ENCODE data around the gene MYL1. TPM values are rescaled to one million over a fixed set of nuclear protein-coding genes. Genes with fewer than 3 reads are reported as not detected.

The MYL1 gene
- polyA plus RNA-seq (2013, experiment 1 of 2) = not detected
- polyA plus RNA-seq (2013, experiment 2 of 2) = not detected

DNA sequence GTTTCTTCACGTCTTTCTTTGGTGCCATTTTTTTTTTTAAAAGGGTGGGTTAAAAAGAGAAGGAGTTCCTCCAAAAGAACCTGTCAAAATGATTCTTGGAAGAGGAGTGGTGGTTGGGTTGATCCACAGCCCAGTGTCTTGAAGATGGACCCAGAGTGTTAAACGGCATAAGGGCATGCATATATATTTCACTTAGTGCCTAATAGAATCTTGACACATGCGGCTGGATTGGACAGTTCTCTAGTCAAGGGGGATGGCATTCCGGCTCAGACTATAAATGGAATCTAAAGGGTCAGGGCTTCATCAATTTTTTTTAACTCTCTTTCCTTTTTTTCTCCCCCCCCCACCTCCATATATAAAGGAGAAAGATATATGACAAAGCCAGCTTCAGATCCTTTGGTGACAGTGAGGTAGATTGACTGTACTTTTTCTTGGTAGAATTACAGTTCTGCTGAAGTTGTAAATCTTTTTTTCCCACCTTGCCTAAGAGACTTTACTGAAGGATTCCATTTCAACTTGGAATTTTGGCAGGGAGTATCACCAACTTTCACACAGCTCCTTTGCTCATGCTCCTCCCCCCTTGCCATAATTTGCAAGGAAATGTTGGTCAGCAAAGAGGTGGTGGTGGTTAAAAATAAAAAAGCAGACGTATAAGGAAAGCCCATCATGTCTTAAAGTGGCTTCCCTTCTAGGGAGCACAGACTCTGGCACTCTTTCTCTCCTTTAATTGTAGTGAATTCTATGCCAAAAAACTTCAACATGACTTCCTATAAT, at the start of gene MYL1:
MYL1 (minus strand) TSS at position 160 of the 774 bp plus-strand sequence; CDS start at position 28, 132 bp downstream.
- WGBS, 2 donors (ENCODE audit: extremely low coverage in 2 of 2, insufficient read length in 2 of 2, insufficient replicate concordance in 1 of 2) = no CpG with 5 or more reads among the region's 5 CpGs
- H3K9ac ChIP-seq (ENCODE audit: low read depth, low read length, poor library complexity) = no peak within 1 kb of the TSS
- H3K36me3 ChIP-seq (replicated peaks in 1 of 2; ENCODE audit: control insufficient read depth in 2 of 2, insufficient read depth in 2 of 2, low read length in 2 of 2) = no peaks in the 10 kb centered on the region
- H2BK5ac ChIP-seq (ENCODE audit: low read length) = no peak within 1 kb of the TSS
- H3K18ac ChIP-seq (ENCODE audit: low read length) = no peak within 1 kb of the TSS
- H3K4me2 ChIP-seq (ENCODE audit: insufficient read depth, low read length, poor library complexity, severe bottlenecking) = no peak within 1 kb of the TSS
- no peak within 1 kb of the TSS for H2AFZ ChIP-seq (ENCODE audit: low read length)
- H2BK120ac ChIP-seq (ENCODE audit: low read depth, low read length) = no peak within 1 kb of the TSS
- H3K4ac ChIP-seq (ENCODE audit: low read length) = no peak within 1 kb of the TSS
- no peak within 1 kb of the TSS for H4K91ac ChIP-seq (ENCODE audit: low read depth, low read length, poor library complexity)
- H3K27ac ChIP-seq (replicated peaks; ENCODE audit: low read length) = no peak within 1 kb of the TSS
- H3K27me3 ChIP-seq (ENCODE audit: control insufficient read depth in 3 of 3, insufficient read depth in 3 of 3, low read depth in 1 of 3, low read length in 3 of 3) = no peaks in the 10 kb centered on the region
- no peaks in the 10 kb centered on the region for H3K9me3 ChIP-seq (replicated peaks in 1 of 2; ENCODE audit: control insufficient read depth in 2 of 2, insufficient read depth in 1 of 2, low read depth in 1 of 2, low read length in 2 of 2)
- no peaks in the 10 kb centered on the region for H3K4me1 ChIP-seq (ENCODE audit: control insufficient read depth in 2 of 2, insufficient read depth in 1 of 2, low read depth in 1 of 2, low read length in 2 of 2)
- H3K79me1 ChIP-seq (ENCODE audit: low read depth, low read length) = no peaks in the 10 kb centered on the region
- no peak within 1 kb of the TSS for H2BK15ac ChIP-seq (ENCODE audit: low read length)
- H2BK12ac ChIP-seq (ENCODE audit: low read length) = no peak within 1 kb of the TSS
- DNase-seq (ENCODE audit: low spot score) = no peak
- H4K8ac ChIP-seq (ENCODE audit: low read depth, low read length) = no peak within 1 kb of the TSS
- H3K4me3 ChIP-seq (ENCODE audit: low read length in 2 of 2) = no peak within 1 kb of the TSS
- H3K23ac ChIP-seq (ENCODE audit: low read depth, low read length, poor library complexity) = no peak within 1 kb of the TSS
- H3K14ac ChIP-seq (ENCODE audit: low read length) = no peak within 1 kb of the TSS
- H2AK5ac ChIP-seq (ENCODE audit: low read depth, low read length) = no peak within 1 kb of the TSS

DNA sequence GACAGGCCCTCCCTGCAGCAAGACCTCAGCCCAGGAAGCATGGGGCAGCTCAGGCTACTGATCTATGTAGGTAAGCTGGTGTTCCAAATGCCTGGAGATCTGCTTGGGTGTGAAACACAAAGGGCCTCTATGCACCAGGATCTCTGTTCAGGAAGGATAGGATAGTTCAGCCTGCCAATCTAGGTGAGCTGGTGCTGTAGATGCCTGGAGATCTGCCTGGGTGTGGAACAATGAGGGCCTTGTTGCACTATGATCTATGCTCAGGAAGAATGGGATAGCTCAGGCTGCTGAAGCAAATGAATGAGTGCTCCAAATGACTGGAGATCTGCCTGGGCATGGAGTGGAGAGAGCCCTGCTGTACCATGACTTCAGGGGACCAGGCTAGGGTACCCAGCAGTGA, 48.9 kb upstream of the MYL1 start:
- Histone ChIP-seq H4K91ac (ENCODE audit: low read depth, low read length, poor library complexity) (no peak overlapping the region), H3K9ac (ENCODE audit: low read depth, low read length, poor library complexity) (no peak overlapping the region), H2AFZ (ENCODE audit: low read length) (no peak overlapping the region), H2AK5ac (ENCODE audit: low read depth, low read length) (no peak overlapping the region), H2BK5ac (ENCODE audit: low read length) (no peak overlapping the region), H3K9me3 (replicated peaks in 1 of 2; ENCODE audit: control insufficient read depth in 2 of 2, insufficient read depth in 1 of 2, low read depth in 1 of 2, low read length in 2 of 2) (no peaks in the 10 kb centered on the region), H3K79me1 (ENCODE audit: low read depth, low read length) (no peaks in the 10 kb centered on the region), H3K18ac (ENCODE audit: low read length) (no peak overlapping the region), H3K4me1 (ENCODE audit: control insufficient read depth in 2 of 2, insufficient read depth in 1 of 2, low read depth in 1 of 2, low read length in 2 of 2) (no peaks in the 10 kb centered on the region), H2BK120ac (ENCODE audit: low read depth, low read length) (no peak overlapping the region), H3K4me3 (ENCODE audit: low read length in 2 of 2) (no peak overlapping the region), H3K27ac (replicated peaks; ENCODE audit: low read length) (no peak overlapping the region), H2BK12ac (ENCODE audit: low read length) (no peak overlapping the region), H3K27me3 (ENCODE audit: control insufficient read depth in 3 of 3, insufficient read depth in 3 of 3, low read depth in 1 of 3, low read length in 3 of 3) (no peaks in the 10 kb centered on the region), H2BK15ac (ENCODE audit: low read length) (no peak overlapping the region), H3K14ac (ENCODE audit: low read length) (no peak overlapping the region), H3K4ac (ENCODE audit: low read length) (no peak overlapping the region), H4K8ac (ENCODE audit: low read depth, low read length) (no peak overlapping the region), H3K23ac (ENCODE audit: low read depth, low read length, poor library complexity) (no peak overlapping the region), H3K4me2 (ENCODE audit: insufficient read depth, low read length, poor library complexity, severe bottlenecking) (no peak overlapping the region), H3K36me3 (replicated peaks in 1 of 2; ENCODE audit: control insufficient read depth in 2 of 2, insufficient read depth in 2 of 2, low read length in 2 of 2) (no peaks in the 10 kb centered on the region)
- DNase-seq (ENCODE audit: low spot score) = no peak

DNA sequence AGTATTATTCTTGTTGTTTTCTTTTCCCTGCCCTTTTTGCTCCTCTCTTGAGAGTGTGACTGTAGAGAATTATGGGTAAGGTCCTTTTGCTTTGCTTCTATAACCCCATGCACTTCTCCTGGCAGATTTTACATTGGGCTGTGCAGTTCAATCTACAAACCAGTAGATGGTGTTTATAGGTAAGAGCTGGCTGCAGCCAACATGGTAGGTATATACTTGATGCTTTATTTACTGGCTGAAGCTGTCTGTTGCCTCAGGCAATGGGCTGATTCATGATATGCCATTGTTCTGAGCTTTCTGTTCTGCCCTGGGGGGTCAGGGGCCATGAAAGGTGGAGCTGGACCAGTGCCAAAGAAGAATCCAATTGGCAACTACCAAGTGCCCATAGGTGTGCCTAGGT, 48.3 kb upstream of the MYL1 start:
- Histone ChIP-seq H2AK5ac (ENCODE audit: low read depth, low read length) (no peak overlapping the region), H3K9ac (ENCODE audit: low read depth, low read length, poor library complexity) (no peak overlapping the region)

DNA sequence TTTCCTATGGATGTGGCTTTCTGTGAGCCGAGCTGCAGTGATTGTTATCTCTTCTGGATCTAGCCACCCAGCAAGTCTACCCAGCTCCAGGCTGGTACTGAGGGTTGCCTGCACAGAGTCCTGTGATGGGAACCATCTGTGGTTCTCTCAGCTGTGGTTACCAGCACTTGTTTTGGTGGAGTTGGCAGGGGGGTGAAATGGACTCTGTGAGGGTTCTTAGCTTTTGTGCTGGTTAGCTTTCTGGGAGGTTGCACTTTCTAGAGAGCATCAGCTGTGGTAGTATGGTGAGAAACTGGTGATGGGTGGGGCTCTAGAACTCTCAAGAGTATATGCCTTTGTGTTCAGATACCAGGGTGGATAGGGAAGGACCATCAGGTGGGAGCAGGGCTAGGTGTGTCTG, 45.4 kb upstream of the MYL1 start:
- no peaks in the 10 kb centered on the region for H3K79me1 ChIP-seq (ENCODE audit: low read depth, low read length)
- H4K91ac ChIP-seq (ENCODE audit: low read depth, low read length, poor library complexity) = no peak overlapping the region
- H3K23ac ChIP-seq (ENCODE audit: low read depth, low read length, poor library complexity) = no peak overlapping the region
- H3K4me1 ChIP-seq (ENCODE audit: control insufficient read depth in 2 of 2, insufficient read depth in 1 of 2, low read depth in 1 of 2, low read length in 2 of 2) = no peaks in the 10 kb centered on the region
- no peak for DNase-seq (ENCODE audit: low spot score)
- no peak overlapping the region for H3K9ac ChIP-seq (ENCODE audit: low read depth, low read length, poor library complexity)
- H2BK120ac ChIP-seq (ENCODE audit: low read depth, low read length) = no peak overlapping the region
- no peak overlapping the region for H4K8ac ChIP-seq (ENCODE audit: low read depth, low read length)
- H3K4ac ChIP-seq (ENCODE audit: low read length) = no peak overlapping the region
- no peak overlapping the region for H3K18ac ChIP-seq (ENCODE audit: low read length)
- no CpG with 5 or more reads among the region's 1 CpG for WGBS, 2 donors (ENCODE audit: extremely low coverage in 2 of 2, insufficient read length in 2 of 2, insufficient replicate concordance in 1 of 2)
- H2BK15ac ChIP-seq (ENCODE audit: low read length) = no peak overlapping the region
- no peak overlapping the region for H2AFZ ChIP-seq (ENCODE audit: low read length)
- H3K4me2 ChIP-seq (ENCODE audit: insufficient read depth, low read length, poor library complexity, severe bottlenecking) = no peak overlapping the region
- H2BK5ac ChIP-seq (ENCODE audit: low read length) = no peak overlapping the region
- no peaks in the 10 kb centered on the region for H3K27me3 ChIP-seq (ENCODE audit: control insufficient read depth in 3 of 3, insufficient read depth in 3 of 3, low read depth in 1 of 3, low read length in 3 of 3)
- H2BK12ac ChIP-seq (ENCODE audit: low read length) = no peak overlapping the region
- H2AK5ac ChIP-seq (ENCODE audit: low read depth, low read length) = no peak overlapping the region
- H3K36me3 ChIP-seq (replicated peaks in 1 of 2; ENCODE audit: control insufficient read depth in 2 of 2, insufficient read depth in 2 of 2, low read length in 2 of 2) = no peaks in the 10 kb centered on the region
- H3K4me3 ChIP-seq (ENCODE audit: low read length in 2 of 2) = no peak overlapping the region
- no peak overlapping the region for H3K27ac ChIP-seq (replicated peaks; ENCODE audit: low read length)
- no peak overlapping the region for H3K14ac ChIP-seq (ENCODE audit: low read length)
- no peaks in the 10 kb centered on the region for H3K9me3 ChIP-seq (replicated peaks in 1 of 2; ENCODE audit: control insufficient read depth in 2 of 2, insufficient read depth in 1 of 2, low read depth in 1 of 2, low read length in 2 of 2)

More for the DNA sequence above, 48.3 kb upstream of the MYL1 start:
- H3K14ac ChIP-seq (ENCODE audit: low read length) = no peak overlapping the region
- no peak overlapping the region for H2AFZ ChIP-seq (ENCODE audit: low read length)
- no peak overlapping the region for H2BK15ac ChIP-seq (ENCODE audit: low read length)
- H3K9me3 ChIP-seq (replicated peaks in 1 of 2; ENCODE audit: control insufficient read depth in 2 of 2, insufficient read depth in 1 of 2, low read depth in 1 of 2, low read length in 2 of 2) = no peaks in the 10 kb centered on the region
- no peak for DNase-seq (ENCODE audit: low spot score)
- no peak overlapping the region for H3K4me2 ChIP-seq (ENCODE audit: insufficient read depth, low read length, poor library complexity, severe bottlenecking)
- no peak overlapping the region for H3K4ac ChIP-seq (ENCODE audit: low read length)
- H3K4me1 ChIP-seq (ENCODE audit: control insufficient read depth in 2 of 2, insufficient read depth in 1 of 2, low read depth in 1 of 2, low read length in 2 of 2) = no peaks in the 10 kb centered on the region
- no peak overlapping the region for H2BK5ac ChIP-seq (ENCODE audit: low read length)
- no peaks in the 10 kb centered on the region for H3K36me3 ChIP-seq (replicated peaks in 1 of 2; ENCODE audit: control insufficient read depth in 2 of 2, insufficient read depth in 2 of 2, low read length in 2 of 2)
- no peak overlapping the region for H3K23ac ChIP-seq (ENCODE audit: low read depth, low read length, poor library complexity)
- no peak overlapping the region for H3K27ac ChIP-seq (replicated peaks; ENCODE audit: low read length)
- no peak overlapping the region for H4K8ac ChIP-seq (ENCODE audit: low read depth, low read length)
- H2BK12ac ChIP-seq (ENCODE audit: low read length) = no peak overlapping the region
- no peaks in the 10 kb centered on the region for H3K27me3 ChIP-seq (ENCODE audit: control insufficient read depth in 3 of 3, insufficient read depth in 3 of 3, low read depth in 1 of 3, low read length in 3 of 3)
- no peaks in the 10 kb centered on the region for H3K79me1 ChIP-seq (ENCODE audit: low read depth, low read length)
- no peak overlapping the region for H4K91ac ChIP-seq (ENCODE audit: low read depth, low read length, poor library complexity)
- H3K18ac ChIP-seq (ENCODE audit: low read length) = no peak overlapping the region
- H2BK120ac ChIP-seq (ENCODE audit: low read depth, low read length) = no peak overlapping the region
- no peak overlapping the region for H3K4me3 ChIP-seq (ENCODE audit: low read length in 2 of 2)
